Subcutaneous preadipocyte (primary cell): ENCODE results near the gene FBXL4. TPM values are rescaled to one million over a fixed set of nuclear protein-coding genes. Genes with fewer than 3 reads are reported as not detected.

Experiments
- total RNA-seq: library from RNA; depleted of rRNA; stranded (reverse); fragments of >200 nt; gene quantifications from 2 replicates; pipeline ENCODE4 v1.2.3, GENCODE V29; 2012

The FBXL4 gene
- total RNA-seq, result 12.1 and 15.6 TPM in 2 replicates

DNA sequence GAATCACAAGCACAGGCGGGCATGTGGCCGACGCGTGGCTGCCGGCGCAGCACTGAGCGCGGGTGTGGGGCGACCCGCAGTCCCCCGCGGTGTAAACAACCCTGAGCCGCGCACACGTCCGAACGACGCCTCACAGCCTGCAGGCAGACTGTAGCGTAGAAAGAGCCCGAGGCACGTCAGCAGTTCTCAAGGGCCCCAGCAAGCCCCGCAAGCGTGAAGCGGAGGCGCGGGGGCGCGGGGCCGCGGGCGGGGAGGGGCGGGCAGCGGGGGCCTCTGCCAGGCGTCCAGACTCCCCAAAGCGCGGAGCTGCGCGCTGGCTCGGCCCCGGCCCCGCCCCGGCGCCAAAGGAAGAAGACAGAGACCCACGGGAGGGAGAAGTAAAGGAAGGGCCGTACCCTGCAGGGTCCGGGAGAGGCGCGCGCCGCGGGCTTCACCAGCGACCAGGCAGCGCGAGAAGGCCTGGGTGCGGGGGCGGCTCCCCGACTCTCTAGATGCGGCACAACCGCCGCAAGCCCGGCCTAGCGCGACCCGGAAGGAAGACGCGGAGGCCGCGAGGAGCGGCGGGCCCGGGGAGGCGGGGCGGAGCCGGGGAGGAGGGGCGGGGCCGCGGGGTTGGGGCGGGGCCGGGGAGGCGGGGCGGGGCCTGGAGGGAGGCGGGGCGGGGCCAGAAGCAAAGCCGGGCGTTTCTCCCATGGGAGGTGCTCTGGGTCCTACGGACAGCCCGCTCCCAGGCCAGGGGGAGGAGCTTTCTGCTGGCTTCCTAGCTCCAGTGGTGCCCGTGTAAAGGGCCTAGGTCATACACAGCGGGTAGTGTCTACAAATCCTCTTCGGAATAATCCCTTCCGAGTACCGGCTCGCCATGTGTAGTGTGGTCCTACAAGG, at the start of gene FBXL4:
TSS of gene FBXL4 (minus strand) at position 536 of the 882 bp plus-strand sequence. CDS start 20,958 bp downstream, outside the sequence.

DNA sequence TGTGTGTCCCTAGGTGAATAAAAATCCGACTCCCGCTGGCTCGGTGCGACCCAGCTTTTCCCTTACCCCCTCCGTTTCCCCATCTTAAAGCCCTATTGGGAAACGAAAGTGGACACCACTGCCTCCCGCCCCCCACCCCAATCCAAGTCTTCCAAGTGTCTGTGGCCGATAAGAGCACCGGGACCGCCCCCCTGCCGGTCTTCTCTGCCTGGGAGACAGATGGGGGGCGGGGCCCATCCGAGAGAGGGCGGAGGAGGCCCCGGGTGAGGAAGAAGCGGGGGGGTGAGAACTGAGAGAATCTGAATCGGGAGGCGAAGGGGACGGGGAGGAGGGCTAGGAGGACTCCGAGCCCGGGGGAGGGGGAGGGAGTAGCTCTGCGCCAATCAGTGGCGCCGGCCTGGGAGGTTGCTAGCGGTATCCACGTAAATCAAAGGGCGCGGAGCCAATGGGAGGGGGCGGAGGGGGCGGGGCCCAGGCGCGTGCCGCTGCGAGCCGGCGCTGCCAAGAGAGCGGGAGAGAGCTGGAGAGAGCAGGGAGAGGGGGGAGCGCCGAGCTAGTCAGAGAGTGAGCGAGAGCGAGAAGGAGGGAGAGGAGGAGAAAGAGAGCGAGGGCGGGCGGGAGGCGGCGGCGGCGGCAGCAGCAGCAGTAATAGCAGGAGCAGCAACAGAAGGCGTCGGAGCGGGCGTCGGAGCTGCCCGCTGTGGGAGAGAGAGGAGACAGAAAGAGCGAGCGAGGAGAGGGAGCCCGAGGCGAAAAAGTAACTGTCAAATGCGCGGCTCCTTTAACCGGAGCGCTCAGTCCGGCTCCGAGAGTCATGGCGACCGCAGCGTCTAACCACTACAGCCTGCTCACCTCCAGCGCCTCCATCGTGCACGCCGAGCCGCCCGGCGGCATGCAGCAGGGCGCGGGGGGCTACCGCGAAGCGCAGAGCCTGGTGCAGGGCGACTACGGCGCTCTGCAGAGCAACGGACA, 113.4 kb downstream of the FBXL4 start, which contains the start of gene POU3F2:
TSS of gene POU3F2 (plus strand) at position 515 of the 972 bp plus-strand sequence. CDS start at position 815, 300 bp downstream.

Other genes starting within 250 kb of the FBXL4 start
- gene POU3F2, start 113.4 kb downstream of the FBXL4 start, total RNA-seq, result not detected in 2 replicates